Upper lobe of left lung (tissue), 6 donors: ENCODE results near the gene PLXNA4. TPM values are rescaled to one million over a fixed set of nuclear protein-coding genes. Genes with fewer than 3 reads are reported as not detected.

Experiments used
- ATAC-seq, 2 donors: fragments of 200-7000 bp; cut with Tn5 transposase; one replicate each; pipeline ENCODE4 v1.9.1; 2022; ENCODE audit warnings: mild to moderate bottlenecking in 2 of 2, moderate library complexity in 2 of 2; ENCODE audit not compliant: low FRiP score in 2 of 2
- DNase-seq, 2 donors: peaks; one replicate each; pipeline ENCODE4 v3.0.0-alpha.2; 2019 to 2020
- H3K27ac ChIP-seq, 4 donors: fragments of 200-600 bp; sonication (generic); one replicate each; pipeline ENCODE4 v1.5.1; 2016 to 2019
- H3K27me3 ChIP-seq, 4 donors: fragments of 200-600 bp; sonication (generic); one replicate each; pipeline ENCODE4 v1.5.1; 2017 to 2019
- H3K36me3 ChIP-seq, 4 donors: fragments of 200-600 bp; sonication (generic); one replicate each; pipeline ENCODE4 v1.5.1; 2016 to 2019
- H3K4me1 ChIP-seq, 4 donors: fragments of 200-600 bp; sonication (generic); one replicate each; pipeline ENCODE4 v1.5.1; 2018 to 2019
- H3K4me3 ChIP-seq, 4 donors: fragments of 200-600 bp; sonication (generic); one replicate each; pipeline ENCODE4 v1.5.1; 2017 to 2019; ENCODE audit warnings: mild to moderate bottlenecking in 2 of 4, moderate library complexity in 1 of 4
- H3K9me3 ChIP-seq, 4 donors: fragments of 200-600 bp; sonication (generic); one replicate each; pipeline ENCODE4 v1.5.1; 2018 to 2019
- EP300 ChIP-seq, 4 donors: sonication (generic); formaldehyde crosslinking; IDR thresholded peaks; one replicate each; pipeline ENCODE4 v1.5.1; 2017; ENCODE audit warnings: antibody characterized with exemption in 4 of 4, control low read depth in 2 of 4
- POLR2A ChIP-seq, 4 donors: fragments of 450-650 bp; IDR thresholded peaks; one replicate each; pipeline ENCODE4 v1.5.1; 2016 to 2017; ENCODE audit warnings: antibody characterized with exemption in 4 of 4, mild to moderate bottlenecking in 2 of 4
- POLR2AphosphoS5 ChIP-seq, 2 donors: sonication (generic); formaldehyde crosslinking; IDR thresholded peaks; one replicate each; pipeline ENCODE4 v1.5.1; 2017; ENCODE audit warnings: antibody characterized with exemption in 2 of 2
- WGBS, 2 donors: methylation state at CpG; one replicate each; pipeline ENCODE4 v1.1.5; 2017 to 2018; 5-methylcytosine and 5-hydroxymethylcytosine counted together
- total RNA-seq, 6 donors: library from RNA; depleted of rRNA in 4 of 6; stranded (reverse); fragments of >200 nt in 4 of 6; gene quantifications; one replicate each; pipeline versions ENCODE4 v1.1.0 to v1.2.1, GENCODE V29; 2016 to 2021
- TF ChIP-seq, protein P1 (sequence below), 6 experiments: fragments of 450-650 bp in 4 of 6; fragments of 200-600 bp in 2 of 6; sonication (generic) in 2 of 6; IDR thresholded peaks; one replicate each; pipeline ENCODE4 v1.5.1; 2016 to 2019; ENCODE audit warnings: antibody characterized with exemption in 6 of 6
- donor health status: DM: no; HTN: no; CAD: no; lungs with moderate emphysema.
- donor health status: DM: no; HTN: yes; CAD: no; lungs with severe emphysema.

PLXNA4 gene
- total RNA-seq, 6 donors from 2014 or later = 1.1 to 5.9 (median 2.6) TPM

DNA sequence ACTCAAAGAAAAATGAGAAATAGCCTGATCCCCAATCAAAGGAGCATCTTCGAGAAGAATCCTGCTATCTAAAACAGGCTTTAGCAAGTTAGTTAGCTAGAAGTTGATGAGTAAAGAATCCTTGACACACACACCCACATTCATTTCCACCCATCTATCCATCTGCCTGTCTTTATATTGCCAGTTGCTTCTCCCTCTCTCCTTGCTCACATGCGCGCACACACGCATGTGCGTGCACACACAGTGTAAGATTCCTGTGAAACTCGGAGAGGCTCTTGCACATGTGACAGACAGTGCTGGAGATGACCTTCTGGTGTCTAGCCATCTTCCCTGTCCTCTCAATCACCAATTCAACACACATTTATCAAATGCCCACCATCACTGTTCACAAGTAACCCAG is 393.3 kb downstream of the PLXNA4 start:
- no peaks in the 10 kb centered on the region for H3K36me3 ChIP-seq
- TF ChIP-seq EP300 (IDR thresholded peaks at IDR 0.05) = no peak

DNA sequence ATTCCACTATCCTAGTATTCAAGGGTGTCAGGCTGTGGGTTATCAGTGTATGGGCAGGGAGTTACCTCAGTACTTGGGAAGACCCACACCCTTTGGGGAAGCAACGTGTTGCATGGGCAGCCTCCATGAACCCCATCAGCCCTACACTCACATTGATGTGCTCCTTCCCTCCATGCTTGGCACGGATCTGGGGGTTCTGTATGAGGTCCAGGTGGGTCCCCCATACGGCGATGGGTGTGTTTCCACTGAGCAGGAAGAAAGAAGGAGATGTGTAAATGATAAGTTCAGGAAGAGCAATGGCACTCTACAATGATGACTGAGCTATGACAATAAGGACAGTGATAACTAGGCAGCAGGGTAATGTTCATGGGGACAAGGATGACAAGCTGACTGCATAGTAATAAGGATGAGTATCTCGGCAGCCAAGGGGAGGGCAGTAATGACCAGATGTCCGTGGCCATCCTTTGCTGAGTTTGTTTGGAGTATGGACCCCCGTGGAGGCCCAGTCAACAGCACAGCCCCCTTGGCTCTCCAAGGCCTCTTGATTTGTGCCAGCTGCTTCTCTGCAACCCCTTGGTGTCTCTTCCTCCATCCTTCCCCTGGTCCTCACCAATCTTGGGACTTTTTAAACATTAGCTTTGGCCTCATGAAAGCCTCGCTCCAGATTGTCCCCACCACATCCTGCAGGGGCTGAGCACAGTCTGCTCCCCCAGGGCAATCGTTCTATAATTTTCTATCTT is 394.2 kb downstream of the PLXNA4 start:
- no peak for TF ChIP-seq POLR2AphosphoS5 (IDR thresholded peaks at IDR 0.05)
- TF ChIP-seq EP300 (IDR thresholded peaks at IDR 0.05) = no peak
- TF ChIP-seq POLR2A (IDR thresholded peaks at IDR 0.05) = no peak
- TF ChIP-seq, protein P1, sequence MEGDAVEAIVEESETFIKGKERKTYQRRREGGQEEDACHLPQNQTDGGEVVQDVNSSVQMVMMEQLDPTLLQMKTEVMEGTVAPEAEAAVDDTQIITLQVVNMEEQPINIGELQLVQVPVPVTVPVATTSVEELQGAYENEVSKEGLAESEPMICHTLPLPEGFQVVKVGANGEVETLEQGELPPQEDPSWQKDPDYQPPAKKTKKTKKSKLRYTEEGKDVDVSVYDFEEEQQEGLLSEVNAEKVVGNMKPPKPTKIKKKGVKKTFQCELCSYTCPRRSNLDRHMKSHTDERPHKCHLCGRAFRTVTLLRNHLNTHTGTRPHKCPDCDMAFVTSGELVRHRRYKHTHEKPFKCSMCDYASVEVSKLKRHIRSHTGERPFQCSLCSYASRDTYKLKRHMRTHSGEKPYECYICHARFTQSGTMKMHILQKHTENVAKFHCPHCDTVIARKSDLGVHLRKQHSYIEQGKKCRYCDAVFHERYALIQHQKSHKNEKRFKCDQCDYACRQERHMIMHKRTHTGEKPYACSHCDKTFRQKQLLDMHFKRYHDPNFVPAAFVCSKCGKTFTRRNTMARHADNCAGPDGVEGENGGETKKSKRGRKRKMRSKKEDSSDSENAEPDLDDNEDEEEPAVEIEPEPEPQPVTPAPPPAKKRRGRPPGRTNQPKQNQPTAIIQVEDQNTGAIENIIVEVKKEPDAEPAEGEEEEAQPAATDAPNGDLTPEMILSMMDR (IDR thresholded peaks at IDR 0.05) = no peak
- no peak overlapping the region for H3K27ac ChIP-seq
- no peaks in the 10 kb centered on the region for H3K27me3 ChIP-seq
- ATAC-seq = no peak
- DNase-seq = no peak
- no peaks in the 10 kb centered on the region for H3K36me3 ChIP-seq
- no peak overlapping the region for H3K4me3 ChIP-seq
- peaks cover 3 to 8% (median 6%) of the 10 kb centered on the region in 4 donors for H3K9me3 ChIP-seq
- H3K4me1 ChIP-seq = no peaks in the 10 kb centered on the region
- WGBS, 2 donors = 71 to 82% methylated on average over 9 of the region's 9 CpGs

More for the DNA sequence above, 393.3 kb downstream of the PLXNA4 start:
- H3K4me1 ChIP-seq = no peaks in the 10 kb centered on the region
- H3K27me3 ChIP-seq = no peaks in the 10 kb centered on the region
- no peak for DNase-seq
- WGBS, 2 donors = 92% methylated on average over 6 of the region's 6 CpGs
- no peak overlapping the region for H3K4me3 ChIP-seq
- no peak overlapping the region for H3K27ac ChIP-seq
- peaks cover 3 to 17% (median 12%) of the 10 kb centered on the region in 4 donors for H3K9me3 ChIP-seq
- no peak for ATAC-seq

DNA sequence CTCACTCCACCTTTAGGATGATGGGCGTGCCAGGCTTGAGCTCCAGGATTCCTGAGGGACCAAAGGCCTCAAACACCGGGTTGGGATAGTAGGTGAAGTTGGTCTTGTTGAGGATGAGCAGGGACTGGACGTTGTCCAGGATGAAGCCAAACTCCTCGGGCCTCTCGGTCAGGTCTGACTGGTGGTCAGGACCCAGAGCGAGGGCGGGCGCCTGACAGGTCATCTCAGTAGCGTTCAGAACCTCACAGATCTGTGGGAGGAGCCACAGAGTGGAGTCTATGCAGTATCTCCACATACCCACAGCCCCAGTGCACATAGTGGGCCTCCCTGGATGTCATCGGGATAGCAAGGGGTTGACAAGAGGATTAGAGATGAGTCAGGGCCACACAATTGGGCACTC is 394.9 kb downstream of the PLXNA4 start:
- WGBS, 2 donors = 90 to 98% methylated on average over 8 to 10 of the region's 10 CpGs
- no peak for TF ChIP-seq POLR2AphosphoS5 (IDR thresholded peaks at IDR 0.05)
- TF ChIP-seq, protein P1 (IDR thresholded peaks at IDR 0.05) = no peak
- TF ChIP-seq POLR2A (IDR thresholded peaks at IDR 0.05) = no peak
- TF ChIP-seq EP300 (IDR thresholded peaks at IDR 0.05) = no peak
- H3K36me3 ChIP-seq = no peaks in the 10 kb centered on the region
- H3K4me1 ChIP-seq = no peaks in the 10 kb centered on the region
- H3K27ac ChIP-seq = no peak overlapping the region
- no peaks in the 10 kb centered on the region for H3K27me3 ChIP-seq
- no peak overlapping the region for H3K4me3 ChIP-seq
- ATAC-seq = no peak
- H3K9me3 ChIP-seq = peaks cover 0 to 4% (median 1%) of the 10 kb centered on the region in 4 donors
- no peak for DNase-seq

DNA sequence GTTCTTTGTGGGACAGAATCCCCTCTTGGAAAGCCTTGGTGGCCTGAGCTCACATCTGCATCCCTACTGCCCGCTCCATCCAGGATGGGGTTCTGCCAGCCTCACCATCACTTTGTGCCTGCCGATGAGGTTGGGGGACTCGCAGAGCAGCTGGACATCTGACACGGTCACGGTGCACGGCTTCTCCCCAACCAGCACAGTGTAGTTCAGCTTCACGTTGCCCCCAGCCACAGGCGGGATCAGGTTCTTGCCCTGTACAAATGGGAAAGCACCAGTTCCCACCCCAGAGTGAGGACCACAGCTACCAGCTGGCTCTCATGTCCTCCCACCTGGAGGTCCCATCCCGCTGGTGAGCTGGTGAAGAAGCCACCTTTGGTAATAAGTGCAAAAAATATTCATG is 395.8 kb downstream of the PLXNA4 start:
- Histone ChIP-seq H3K4me1 (no peaks in the 10 kb centered on the region), H3K27me3 (no peaks in the 10 kb centered on the region), H3K4me3 (no peak overlapping the region), H3K9me3 (no peaks in the 10 kb centered on the region), H3K27ac (no peak overlapping the region), H3K36me3 (no peaks in the 10 kb centered on the region)
- no peak for ATAC-seq
- 93 to 96% methylated on average over 9 of the region's 9 CpGs for WGBS, 2 donors
- no peak for DNase-seq
- TF ChIP-seq POLR2A (IDR thresholded peaks at IDR 0.05) (no peak), POLR2AphosphoS5 (IDR thresholded peaks at IDR 0.05) (no peak), EP300 (IDR thresholded peaks at IDR 0.05) (no peak)
- TF ChIP-seq, protein P1 (IDR thresholded peaks at IDR 0.05) = no peak

DNA sequence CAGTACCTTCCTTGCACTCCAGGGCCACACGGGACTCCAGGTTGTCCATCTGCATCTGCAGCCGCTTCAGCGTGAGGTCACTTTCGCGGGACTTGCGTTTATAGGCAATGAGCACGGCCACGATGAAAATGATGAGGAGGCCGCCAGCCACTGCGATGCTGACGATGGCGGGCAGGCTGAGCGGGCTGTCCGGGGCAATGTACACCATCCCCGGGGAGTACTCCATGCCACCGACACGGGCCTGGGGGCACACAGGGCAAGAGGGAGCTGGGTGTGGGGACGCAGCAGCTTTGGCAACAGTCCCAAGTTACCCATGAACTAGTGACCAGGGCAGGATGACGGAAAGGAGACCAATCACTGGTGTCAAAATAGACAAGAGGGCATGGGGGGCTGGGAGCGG is 396.6 kb downstream of the PLXNA4 start:
- ATAC-seq (no peak), DNase-seq (no peak)
- H3K4me1 ChIP-seq = no peaks in the 10 kb centered on the region
- TF ChIP-seq POLR2A (IDR thresholded peaks at IDR 0.05) = no peak
- TF ChIP-seq, protein P1 (IDR thresholded peaks at IDR 0.05) = no peak
- TF ChIP-seq POLR2AphosphoS5 (IDR thresholded peaks at IDR 0.05) = no peak
- no peak for TF ChIP-seq EP300 (IDR thresholded peaks at IDR 0.05)
- H3K36me3 ChIP-seq = no peaks in the 10 kb centered on the region
- H3K4me3 ChIP-seq = no peak overlapping the region
- no peaks in the 10 kb centered on the region for H3K27me3 ChIP-seq
- WGBS, 2 donors = 89 to 91% methylated on average over 14 to 20 of the region's 20 CpGs
- no peaks in the 10 kb centered on the region for H3K9me3 ChIP-seq
- no peak overlapping the region for H3K27ac ChIP-seq
